Endothelial cell of umbilical vein (primary cell): ENCODE results near the gene ARID2. TPM values are rescaled to one million over a fixed set of nuclear protein-coding genes. Genes with fewer than 3 reads are reported as not detected.

Experiments
- BruUV-seq: library from RNA; stranded (reverse); fragments of 400-500 nt; replicated peaks from 2 replicates; lab custom pipeline; 2021; lab: Mats Ljungman, UMichigan
- CTCF ChIA-PET: fragments of 300-600, 350-600 bp; sonication (Branson Sonifier 250); formaldehyde crosslinking; loops from one replicate; lab custom pipeline; 2021; ENCODE audit warnings: antibody characterized with exemption, inconsistent platforms; lab: Charles Lee
- POLR2A ChIA-PET: fragments of 300-600, 350-600 bp; sonication (Branson Sonifier 250); formaldehyde crosslinking; loops from one replicate; lab custom pipeline; 2021; ENCODE audit warnings: antibody characterized with exemption, inconsistent platforms; lab: Charles Lee
- DNase-seq: peaks from one replicate; pipeline ENCODE4 v3.0.0-alpha.2; 2011; ENCODE audit warnings: low read depth, low spot score
- FAIRE-seq: peaks from 2 replicates; lab custom pipeline; 2011; peaks lifted over from hg19 to GRCh38; lab: Jason Lieb, UNC
- H2AFZ ChIP-seq: 2 replicates; pipeline ENCODE4 v1.6.0; 2012; ENCODE audit warnings: low read depth, low read length, control low read depth, inconsistent platforms
- H3K27ac ChIP-seq: 2 replicates; pipeline ENCODE4 v1.5.1; 2011; ENCODE audit warnings: low read depth, mild to moderate bottlenecking, control low read depth, low read length, moderate library complexity; ENCODE audit not compliant: insufficient read depth
- H3K27me3 ChIP-seq, 2 experiments: 2 replicates each; pipeline versions ENCODE4 v1.6.0 to v1.6.1; 2011; ENCODE audit warnings: low read length in 2 of 2, mixed read lengths in 1 of 2; ENCODE audit not compliant: control insufficient read depth in 2 of 2, insufficient read depth in 2 of 2
- H3K36me3 ChIP-seq, 2 experiments: 2 replicates in 1 of 2; 3 replicates in 1 of 2; pipeline ENCODE4 v1.5.1; 2011; ENCODE audit warnings: low read length in 2 of 2, mild to moderate bottlenecking in 1 of 2, moderate library complexity in 1 of 2; ENCODE audit not compliant: control insufficient read depth in 2 of 2, insufficient read depth in 2 of 2; ENCODE audit errors: extremely low read depth in 1 of 2
- H3K4me1 ChIP-seq: 3 replicates; pipeline ENCODE4 v1.5.1; 2011; ENCODE audit warnings: mild to moderate bottlenecking, low read length; ENCODE audit not compliant: control insufficient read depth, insufficient read depth; ENCODE audit errors: extremely low read depth
- H3K4me2 ChIP-seq: 2 replicates; pipeline ENCODE4 v1.6.1; 2011; ENCODE audit warnings: low read length, control low read depth, mixed read lengths; ENCODE audit not compliant: insufficient read depth
- H3K4me3 ChIP-seq, 3 experiments: fragments of 200-600 bp in 1 of 3; sonication (generic), shearing (Covaris generic) in 1 of 3; replicated peaks in 1 of 3; 2 replicates each; pipeline ENCODE4 v1.5.1; 2011 to 2016; ENCODE audit warnings: control low read depth in 3 of 3, low read length in 3 of 3, mild to moderate bottlenecking in 2 of 3, inconsistent platforms in 1 of 3, low read depth in 1 of 3, moderate library complexity in 1 of 3; ENCODE audit not compliant: insufficient read depth in 1 of 3
- H3K79me2 ChIP-seq: 2 replicates; pipeline ENCODE4 v1.6.0; 2012; ENCODE audit warnings: low read length, inconsistent platforms; ENCODE audit not compliant: control insufficient read depth, insufficient read depth
- H3K9ac ChIP-seq: replicated peaks from 2 replicates; pipeline ENCODE3; 2011; ENCODE audit warnings: low read length, control low read depth; ENCODE audit not compliant: insufficient read depth; ENCODE audit errors: extremely low read depth
- H3K9me1 ChIP-seq: replicated peaks from 3 replicates; pipeline ENCODE4 v1.6.0; 2011; ENCODE audit warnings: mild to moderate bottlenecking, low read length; ENCODE audit not compliant: control insufficient read depth, insufficient read depth; ENCODE audit errors: extremely low read depth
- H3K9me3 ChIP-seq: replicated peaks from 2 replicates; pipeline ENCODE4 v1.5.1; 2012; ENCODE audit warnings: low read length, inconsistent platforms; ENCODE audit not compliant: control insufficient read depth, insufficient read depth
- H4K20me1 ChIP-seq: replicated peaks from 2 replicates; pipeline ENCODE3; 2011; ENCODE audit warnings: mild to moderate bottlenecking, low read length; ENCODE audit not compliant: control insufficient read depth, insufficient read depth; ENCODE audit errors: extremely low read depth
- EZH2 ChIP-seq: IDR thresholded peaks from 2 replicates; pipeline ENCODE4 v1.6.1; 2012; ENCODE audit warnings: borderline replicate concordance, low read depth, mild to moderate bottlenecking, moderate library complexity, low read length, inconsistent platforms; ENCODE audit not compliant: severe bottlenecking
- FOS ChIP-seq: IDR thresholded peaks from 2 replicates; pipeline ENCODE4 v1.6.1; 2011; ENCODE audit warnings: mild to moderate bottlenecking, low read length, moderate library complexity, borderline replicate concordance; ENCODE audit not compliant: insufficient read depth
- GATA2 ChIP-seq: IDR thresholded peaks from 2 replicates; pipeline ENCODE4 v1.7.0; 2011; ENCODE audit warnings: low read depth, mild to moderate bottlenecking, moderate library complexity, mixed read lengths, low read length; ENCODE audit not compliant: insufficient read length, insufficient read depth
- JUN ChIP-seq: IDR thresholded peaks from 2 replicates; pipeline ENCODE4 v1.6.1; 2011; ENCODE audit warnings: borderline replicate concordance, low read depth; ENCODE audit not compliant: insufficient read length, insufficient read depth
- MYC ChIP-seq: IDR thresholded peaks from one replicate; pipeline ENCODE4 v1.6.1; 2011; ENCODE audit warnings: mild to moderate bottlenecking, low read depth, low read length
- POLR2A ChIP-seq: IDR thresholded peaks from 2 replicates; pipeline ENCODE4 v1.6.1; 2012; ENCODE audit warnings: low read depth, mild to moderate bottlenecking, control low read depth, low read length
- POLR2AphosphoS5 ChIP-seq: IDR thresholded peaks from 2 replicates; pipeline ENCODE4 v1.6.1; 2012; ENCODE audit warnings: low read depth, mild to moderate bottlenecking, control low read depth, low read length, moderate library complexity; ENCODE audit not compliant: insufficient read depth
- dilution Hi-C: fragments of 300-500 bp; cut with MboI; formaldehyde crosslinking; loops from one replicate; pipeline ENCODE4 v1.15.0; 2019; ENCODE audit warnings: low sequenced_read_pairs; ENCODE audit not compliant: extremely low pct_ligation_motif_present
- intact Hi-C: fragments of 100-400 bp; cut with micrococcal nuclease; formaldehyde crosslinking; loops from one replicate; pipeline ENCODE4 v1.10.0; 2022
- polyA plus RNA-seq, 4 experiments: library from polyadenylated mRNA; depleted of rRNA in 3 of 4; stranded (reverse) in 3 of 4; unstranded in 1 of 4; fragments of >200 nt; gene quantifications; 2 replicates each; pipeline versions ENCODE4 v1.2.1 to v1.2.3, GENCODE V29; 2011 to 2012; ENCODE audit warnings: missing spikeins in 1 of 4
- total RNA-seq: library from RNA; stranded (reverse); gene quantifications from 2 replicates; pipeline ENCODE4 v1.2.3, GENCODE V29; 2021
- TF ChIP-seq, protein P1 (sequence below), 2 donors: IDR thresholded peaks; 1 replicate in 1 of 2; 2 replicates in 1 of 2; pipeline ENCODE4 v1.5.1; 2011; ENCODE audit warnings: low read length in 2 of 2, mild to moderate bottlenecking in 2 of 2, moderate library complexity in 2 of 2, control low read depth in 1 of 2, inconsistent platforms in 1 of 2, low read depth in 1 of 2; ENCODE audit not compliant: insufficient read depth in 1 of 2; ENCODE audit errors: extremely low read depth in 1 of 2
- TF ChIP-seq, protein P2 (sequence below): IDR thresholded peaks from 2 replicates; pipeline ENCODE4 v1.6.1; 2011; ENCODE audit not compliant: insufficient read depth, insufficient read length

Gene ARID2
- total and polyA plus RNA-seq, 2 donors (not counting 3 experiments of a cell fraction or from before 2014, with no cell fraction given), result 10.8 to 26.7 TPM

DNA sequence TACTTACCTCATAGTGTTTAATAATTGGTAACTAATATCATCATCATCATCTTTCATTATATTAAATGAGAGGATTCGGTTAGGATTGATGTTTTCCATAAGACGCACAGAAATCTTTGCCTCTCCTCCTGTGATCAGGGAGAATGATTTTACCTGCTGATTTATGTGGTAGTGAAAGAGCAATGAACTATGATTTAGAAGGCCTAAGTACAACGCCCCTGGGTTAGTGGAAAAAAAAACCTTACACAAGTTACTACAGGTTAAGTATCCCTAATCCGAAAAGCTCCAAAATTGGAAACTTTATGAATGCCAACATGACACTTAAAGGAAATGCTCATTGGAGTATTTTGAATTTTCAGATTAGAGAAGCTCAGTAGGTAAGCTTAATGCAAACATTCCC lies 55.8 kb downstream of the ARID2 start:
- no TSS peak for BruUV-seq
- dilution Hi-C loops, result no loop called here
- H3K27ac ChIP-seq, result no peak overlapping the region
- no peaks in the 10 kb centered on the region for H3K9me1 ChIP-seq
- DNase-seq, result no peak
- FAIRE-seq, result no peak
- no peaks in the 10 kb centered on the region for H3K9me3 ChIP-seq
- intact Hi-C loops, result no loop called here
- no peak overlapping the region for H3K4me2 ChIP-seq
- ChIA-PET POLR2A (no interaction called here), CTCF (interaction anchor here (0.8 kb wide), 2 partner anchors 173 to 241 kb away, joined by 3 read pairs; no protein-coding TSS in a partner anchor)
- H3K36me3 ChIP-seq, result no peaks in the 10 kb centered on the region
- H3K79me2 ChIP-seq, result peaks cover 29% of the 10 kb centered on the region
- H2AFZ ChIP-seq, result no peak overlapping the region
- no peak overlapping the region for H3K9ac ChIP-seq
- peaks cover 3% of the 10 kb centered on the region for H4K20me1 ChIP-seq
- no peak overlapping the region for H3K4me3 ChIP-seq
- H3K27me3 ChIP-seq, result no peaks in the 10 kb centered on the region
- TF ChIP-seq, protein P1, sequence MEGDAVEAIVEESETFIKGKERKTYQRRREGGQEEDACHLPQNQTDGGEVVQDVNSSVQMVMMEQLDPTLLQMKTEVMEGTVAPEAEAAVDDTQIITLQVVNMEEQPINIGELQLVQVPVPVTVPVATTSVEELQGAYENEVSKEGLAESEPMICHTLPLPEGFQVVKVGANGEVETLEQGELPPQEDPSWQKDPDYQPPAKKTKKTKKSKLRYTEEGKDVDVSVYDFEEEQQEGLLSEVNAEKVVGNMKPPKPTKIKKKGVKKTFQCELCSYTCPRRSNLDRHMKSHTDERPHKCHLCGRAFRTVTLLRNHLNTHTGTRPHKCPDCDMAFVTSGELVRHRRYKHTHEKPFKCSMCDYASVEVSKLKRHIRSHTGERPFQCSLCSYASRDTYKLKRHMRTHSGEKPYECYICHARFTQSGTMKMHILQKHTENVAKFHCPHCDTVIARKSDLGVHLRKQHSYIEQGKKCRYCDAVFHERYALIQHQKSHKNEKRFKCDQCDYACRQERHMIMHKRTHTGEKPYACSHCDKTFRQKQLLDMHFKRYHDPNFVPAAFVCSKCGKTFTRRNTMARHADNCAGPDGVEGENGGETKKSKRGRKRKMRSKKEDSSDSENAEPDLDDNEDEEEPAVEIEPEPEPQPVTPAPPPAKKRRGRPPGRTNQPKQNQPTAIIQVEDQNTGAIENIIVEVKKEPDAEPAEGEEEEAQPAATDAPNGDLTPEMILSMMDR (IDR thresholded peaks at IDR 0.05; ENCODE audit: extremely low read depth in 1 of 2, insufficient read depth in 1 of 2, low read depth in 1 of 2, low read length in 2 of 2), result no peak
- TF ChIP-seq MYC (no peak), POLR2A (no peak), JUN (no peak), GATA2 (no peak), FOS (no peak), POLR2AphosphoS5 (no peak), EZH2 (no peak)
- TF ChIP-seq, protein P2, sequence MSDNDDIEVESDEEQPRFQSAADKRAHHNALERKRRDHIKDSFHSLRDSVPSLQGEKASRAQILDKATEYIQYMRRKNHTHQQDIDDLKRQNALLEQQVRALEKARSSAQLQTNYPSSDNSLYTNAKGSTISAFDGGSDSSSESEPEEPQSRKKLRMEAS, result no peak
- H3K4me1 ChIP-seq, result no peaks in the 10 kb centered on the region
